Measurements from ENCODE around the gene TMEM225B. TPM values are rescaled to one million over a fixed set of nuclear protein-coding genes. Genes with fewer than 3 reads are reported as not detected.

Gene TMEM225B
- total RNA-seq, 2 experiments from 2014 or later = 0.92 to 2.2 TPM

DNA sequence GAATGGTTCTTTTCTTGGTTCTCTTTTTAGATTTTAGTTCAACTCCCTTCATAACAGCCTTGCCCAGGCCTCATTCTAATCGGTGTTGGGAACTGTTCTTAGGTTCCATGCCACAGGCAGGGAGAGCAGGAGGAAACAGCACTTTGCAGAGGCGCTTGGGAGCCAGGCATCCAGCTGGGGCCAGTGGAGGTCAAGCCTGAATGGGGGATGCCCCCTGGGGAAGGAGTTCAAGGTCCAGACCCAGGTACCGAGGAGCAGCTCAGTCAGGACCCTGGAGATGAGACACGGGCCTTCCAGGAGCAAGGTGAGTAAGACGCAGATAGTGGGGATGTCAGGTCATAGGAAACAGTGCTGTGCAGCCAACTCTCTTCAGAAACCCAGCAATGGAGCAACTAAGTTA is 23.2 kb downstream of the TMEM225B start:
- Mint-ChIP-seq H3K4me1 (ENCODE audit: low read depth) (peaks cover 82% of the 10 kb centered on the region), H3K36me3 (ENCODE audit: low read depth) (peaks cover 91% of the 10 kb centered on the region), H3K27ac (peak overlapping the region; percentile 100), H3K4me3 (no peak overlapping the region), H3K27me3 (no peaks in the 10 kb centered on the region), H3K9me3 (no peaks in the 10 kb centered on the region)
- ChIA-PET POLR2A (interaction anchor here (1.3 to 1.8 kb wide), 2 partner anchors 10 to 121 kb away, joined by 4 to 9 read pairs; partner anchors contain the start of gene ZNF394), CTCF (interaction anchor here (1.0 to 1.4 kb wide), 2 partner anchors 22 to 41 kb away, joined by 3 to 4 read pairs; no protein-coding TSS in a partner anchor)
- intact Hi-C loops (cut with micrococcal nuclease) = no loop called here
- TF ChIP-seq, protein P1, sequence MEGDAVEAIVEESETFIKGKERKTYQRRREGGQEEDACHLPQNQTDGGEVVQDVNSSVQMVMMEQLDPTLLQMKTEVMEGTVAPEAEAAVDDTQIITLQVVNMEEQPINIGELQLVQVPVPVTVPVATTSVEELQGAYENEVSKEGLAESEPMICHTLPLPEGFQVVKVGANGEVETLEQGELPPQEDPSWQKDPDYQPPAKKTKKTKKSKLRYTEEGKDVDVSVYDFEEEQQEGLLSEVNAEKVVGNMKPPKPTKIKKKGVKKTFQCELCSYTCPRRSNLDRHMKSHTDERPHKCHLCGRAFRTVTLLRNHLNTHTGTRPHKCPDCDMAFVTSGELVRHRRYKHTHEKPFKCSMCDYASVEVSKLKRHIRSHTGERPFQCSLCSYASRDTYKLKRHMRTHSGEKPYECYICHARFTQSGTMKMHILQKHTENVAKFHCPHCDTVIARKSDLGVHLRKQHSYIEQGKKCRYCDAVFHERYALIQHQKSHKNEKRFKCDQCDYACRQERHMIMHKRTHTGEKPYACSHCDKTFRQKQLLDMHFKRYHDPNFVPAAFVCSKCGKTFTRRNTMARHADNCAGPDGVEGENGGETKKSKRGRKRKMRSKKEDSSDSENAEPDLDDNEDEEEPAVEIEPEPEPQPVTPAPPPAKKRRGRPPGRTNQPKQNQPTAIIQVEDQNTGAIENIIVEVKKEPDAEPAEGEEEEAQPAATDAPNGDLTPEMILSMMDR (IDR thresholded peaks at IDR 0.05) = no peak
- ATAC-seq (no peak), DNase-seq (no peak)

DNA sequence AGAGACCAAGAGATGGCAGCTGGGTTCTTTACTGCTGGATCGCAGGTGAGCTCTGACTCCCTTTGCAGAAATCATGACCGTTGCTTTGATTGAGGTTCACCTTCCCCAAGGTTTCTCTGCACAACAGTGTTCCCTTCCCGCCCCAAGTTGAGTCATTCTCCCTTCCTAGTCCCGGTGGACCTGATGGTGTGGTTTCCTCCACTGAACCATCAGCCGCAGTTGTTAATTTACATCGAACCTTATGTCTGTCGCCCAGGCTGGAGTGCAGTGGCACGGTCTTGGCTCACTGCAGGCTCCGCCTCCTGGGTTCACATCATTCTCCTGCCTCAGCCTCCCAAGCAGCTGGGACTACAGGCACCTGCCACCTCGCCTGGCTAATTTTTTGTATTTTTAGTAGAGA is 24.5 kb downstream of the TMEM225B start:
- DNase-seq (peak; percentile 56), ATAC-seq (no peak)
- H3K4me3 Mint-ChIP-seq = peak overlapping the region; percentile 99
- H3K4me1 Mint-ChIP-seq (ENCODE audit: low read depth) = peaks cover 88% of the 10 kb centered on the region
- TF ChIP-seq, protein P1 (IDR thresholded peaks at IDR 0.05) = no peak
- CTCF ChIA-PET = interaction anchor here (0.6 kb wide), 1 partner anchor 252 kb away, joined by 3 read pairs; no protein-coding TSS in a partner anchor
- peaks cover 94% of the 10 kb centered on the region for H3K36me3 Mint-ChIP-seq (ENCODE audit: low read depth)
- POLR2A ChIA-PET = no interaction called here
- no peaks in the 10 kb centered on the region for H3K9me3 Mint-ChIP-seq
- intact Hi-C loops (cut with micrococcal nuclease) = no loop called here
- H3K27ac Mint-ChIP-seq = peak overlapping the region; percentile 100
- no peaks in the 10 kb centered on the region for H3K27me3 Mint-ChIP-seq

DNA sequence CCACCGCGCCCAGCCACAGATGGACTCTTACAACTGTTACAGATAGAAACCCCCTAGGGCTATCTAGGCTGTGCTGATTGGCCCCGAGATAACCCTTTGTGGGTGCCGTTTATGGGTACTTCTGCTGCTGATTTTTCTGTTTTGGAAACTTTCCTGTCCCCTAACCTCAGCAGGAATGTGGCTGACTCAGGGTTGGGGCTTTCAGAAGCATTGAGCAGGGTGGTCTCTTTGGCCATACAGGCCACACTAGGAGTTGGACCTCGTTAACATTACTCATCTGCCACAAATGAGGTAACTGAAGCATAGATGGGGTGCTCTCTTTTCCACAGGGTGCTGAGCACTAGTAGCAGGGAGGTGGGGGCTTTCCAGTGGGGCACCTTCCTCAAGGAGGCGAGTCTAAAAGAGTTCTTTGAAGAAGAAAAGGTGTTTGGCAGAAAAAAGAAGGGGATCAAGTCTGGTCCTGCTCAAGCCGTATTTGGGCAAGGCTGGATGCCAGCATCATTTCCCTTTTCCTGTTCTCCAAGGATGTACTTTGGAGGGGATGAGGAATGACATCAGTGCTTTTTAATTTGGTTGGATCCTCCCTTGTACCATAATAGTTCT is 25.1 kb downstream of the TMEM225B start:
- H3K9me3 Mint-ChIP-seq = no peaks in the 10 kb centered on the region
- ATAC-seq (peak; percentile 68), DNase-seq (peak; percentile 76)
- intact Hi-C loops (cut with micrococcal nuclease) = no loop called here
- peak overlapping the region; percentile 99 for H3K4me3 Mint-ChIP-seq
- H3K4me1 Mint-ChIP-seq (ENCODE audit: low read depth) = peaks cover 83% of the 10 kb centered on the region
- ChIA-PET CTCF (interaction anchor here (1.5 kb wide), 1 partner anchor 367 kb away, joined by 4 read pairs; no protein-coding TSS in a partner anchor), POLR2A (interaction anchor here (1.6 to 2.0 kb wide), 3 partner anchors 10 to 296 kb away, joined by 9 to 15 read pairs (median 13); partner anchors contain the start of gene TRIM4)
- H3K36me3 Mint-ChIP-seq (ENCODE audit: low read depth) = peaks cover 91% of the 10 kb centered on the region
- H3K27me3 Mint-ChIP-seq = no peaks in the 10 kb centered on the region
- peak overlapping the region; percentile 100 for H3K27ac Mint-ChIP-seq
- TF ChIP-seq, protein P1 (IDR thresholded peaks at IDR 0.05) = no peak

DNA sequence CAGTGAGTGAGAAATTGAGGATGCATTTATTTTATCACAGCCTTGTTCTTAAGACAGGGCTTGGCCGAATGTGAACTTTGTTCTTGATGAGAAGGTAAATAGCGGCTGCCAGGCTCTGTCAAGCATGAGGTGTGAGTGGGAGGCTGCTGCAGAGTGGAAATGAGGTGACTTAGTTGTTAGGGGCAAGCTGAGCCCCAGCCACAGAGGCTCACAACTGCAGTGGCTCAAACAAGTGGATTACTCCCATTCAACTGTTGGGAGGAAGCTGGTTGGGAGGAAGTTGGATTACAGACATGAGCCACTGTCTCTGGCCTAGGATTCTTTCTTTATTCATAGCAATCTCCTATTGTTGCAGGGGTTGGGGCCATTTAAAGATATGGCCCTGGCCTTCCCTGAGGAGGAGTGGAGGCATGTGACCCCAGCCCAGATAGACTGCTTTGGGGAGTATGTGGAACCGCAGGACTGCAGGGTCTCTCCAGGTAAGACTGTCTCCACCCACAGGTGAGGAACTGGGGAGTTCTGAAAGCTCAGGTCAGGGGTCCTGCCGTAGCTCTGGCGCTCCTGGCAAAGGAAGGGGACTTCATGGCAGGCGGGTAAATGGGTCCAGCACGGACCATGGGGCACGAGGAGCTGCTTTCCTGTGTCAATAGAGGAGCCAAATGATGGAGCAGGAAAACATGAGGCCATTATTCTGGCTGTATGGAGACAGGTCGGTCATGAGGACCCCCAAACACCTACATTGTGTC is 25.8 kb downstream of the TMEM225B start:
- ChIA-PET CTCF (interaction anchor here (0.7 to 3.5 kb wide), 7 partner anchors 7 to 366 kb away, joined by 3 to 12 read pairs (median 3); partner anchors contain the start of gene ZSCAN25), POLR2A (interaction anchor here (0.9 to 2.5 kb wide), 17 partner anchors 8 to 459 kb away, joined by 3 to 19 read pairs (median 5); partner anchors contain the start of genes ATP5MF, FAM200A, TRIM4 and ZKSCAN1)
- Mint-ChIP-seq H3K4me1 (ENCODE audit: low read depth) (peaks cover 83% of the 10 kb centered on the region), H3K4me3 (peak overlapping the region; percentile 99), H3K27ac (peak overlapping the region; percentile 100), H3K27me3 (no peaks in the 10 kb centered on the region), H3K9me3 (no peaks in the 10 kb centered on the region), H3K36me3 (ENCODE audit: low read depth) (peaks cover 91% of the 10 kb centered on the region)
- TF ChIP-seq, protein P1 (IDR thresholded peaks at IDR 0.05) = no peak
- peak; percentile 84 for DNase-seq
- intact Hi-C loops (cut with micrococcal nuclease) = no loop called here
- ATAC-seq = peak; percentile 52

All from activated CD8-positive, alpha-beta T cell treated with anti-CD3 and anti-CD28 coated beads for 36 hours (primary cell).